ENCODE measurements around the gene CHAF1A. TPM values are rescaled to one million over a fixed set of nuclear protein-coding genes. Genes with fewer than 3 reads are reported as not detected.

CHAF1A gene
- total and polyA plus RNA-seq, 3 experiments from 2014 or later, result 5.8 to 69.5 (median 65.2) TPM

- H3K27me3 Mint-ChIP-seq, result no peaks in the 10 kb centered on the region
- H3K4me1 ChIP-seq (ENCODE audit: insufficient read depth, low read length), result peaks cover 63% of the 10 kb centered on the region
- POLR2A ChIA-PET, result no interaction called here
- H3K36me3 Mint-ChIP-seq, result peaks cover 0 to 40% (median 3%) of the 10 kb centered on the region in 3 donors
- CTCF ChIA-PET, result interaction anchor here (1.2 kb wide), 1 partner anchor 27 kb away, joined by 3 read pairs; no protein-coding TSS in a partner anchor
- H3K4me1 Mint-ChIP-seq, result peaks cover 52 to 79% (median 71%) of the 10 kb centered on the region in 3 donors
- peak overlapping the region; percentile 6 for H3K27ac ChIP-seq (ENCODE audit: low read depth, low read length)
- H3K9me3 Mint-ChIP-seq, result no peaks in the 10 kb centered on the region
- peaks cover 5% of the 10 kb centered on the region for H3K36me3 ChIP-seq (ENCODE audit: insufficient read depth, low read length)
- H3K4me3 ChIP-seq (ENCODE audit: low read length), result no peak overlapping the region
- H3K27me3 ChIP-seq (ENCODE audit: insufficient read depth, low read length, poor library complexity, severe bottlenecking), result no peaks in the 10 kb centered on the region
- no peaks in the 10 kb centered on the region for H3K9me3 ChIP-seq (ENCODE audit: low read length)
- H3K4me3 Mint-ChIP-seq, result peak overlapping the region in 1 of 7 donors; percentile 77
- no peak for DNase-seq
- H3K27ac Mint-ChIP-seq, result peak overlapping the region in 6 of 8 donors; percentile 2 to 75 (median 47)
Measured at GRCh38 chr19:4396949-4397783, 5.3 kb upstream of the CHAF1A start.

- Histone ChIP-seq H3K4me1 (ENCODE audit: insufficient read depth, low read length) (peaks cover 60% of the 10 kb centered on the region), H3K27ac (ENCODE audit: low read depth, low read length) (peak overlapping the region; percentile 91), H3K27me3 (ENCODE audit: insufficient read depth, low read length, poor library complexity, severe bottlenecking) (no peaks in the 10 kb centered on the region), H3K9me3 (ENCODE audit: low read length) (no peaks in the 10 kb centered on the region), H3K36me3 (ENCODE audit: insufficient read depth, low read length) (peaks cover 5% of the 10 kb centered on the region), H3K4me3 (ENCODE audit: low read length) (peak overlapping the region; percentile 92)
- Mint-ChIP-seq H3K36me3 (peaks cover 0 to 29% (median 3%) of the 10 kb centered on the region in 3 donors), H3K27ac (peak overlapping the region; percentile 73 to 98 (median 94)), H3K9me3 (no peaks in the 10 kb centered on the region), H3K27me3 (no peaks in the 10 kb centered on the region), H3K4me3 (peak overlapping the region; percentile 79 to 94 (median 86)), H3K4me1 (peaks cover 55 to 83% (median 73%) of the 10 kb centered on the region in 3 donors)
- CTCF ChIA-PET, result interaction anchor here (0.6 to 2.9 kb wide), 13 partner anchors 8 to 133 kb away, joined by 3 to 18 read pairs (median 4); partner anchors contain the start of genes HDGFL2 and MPND
- POLR2A ChIA-PET, result interaction anchor here (1.0 to 1.4 kb wide), 5 partner anchors 20 to 153 kb away, joined by 4 to 9 read pairs (median 5); partner anchors contain the start of genes HDGFL2 and YJU2
- peak in 1 of 5 donors; percentile 18 for DNase-seq
Measured at GRCh38 chr19:4399812-4400134, 2.7 kb upstream of the CHAF1A start.

DNA sequence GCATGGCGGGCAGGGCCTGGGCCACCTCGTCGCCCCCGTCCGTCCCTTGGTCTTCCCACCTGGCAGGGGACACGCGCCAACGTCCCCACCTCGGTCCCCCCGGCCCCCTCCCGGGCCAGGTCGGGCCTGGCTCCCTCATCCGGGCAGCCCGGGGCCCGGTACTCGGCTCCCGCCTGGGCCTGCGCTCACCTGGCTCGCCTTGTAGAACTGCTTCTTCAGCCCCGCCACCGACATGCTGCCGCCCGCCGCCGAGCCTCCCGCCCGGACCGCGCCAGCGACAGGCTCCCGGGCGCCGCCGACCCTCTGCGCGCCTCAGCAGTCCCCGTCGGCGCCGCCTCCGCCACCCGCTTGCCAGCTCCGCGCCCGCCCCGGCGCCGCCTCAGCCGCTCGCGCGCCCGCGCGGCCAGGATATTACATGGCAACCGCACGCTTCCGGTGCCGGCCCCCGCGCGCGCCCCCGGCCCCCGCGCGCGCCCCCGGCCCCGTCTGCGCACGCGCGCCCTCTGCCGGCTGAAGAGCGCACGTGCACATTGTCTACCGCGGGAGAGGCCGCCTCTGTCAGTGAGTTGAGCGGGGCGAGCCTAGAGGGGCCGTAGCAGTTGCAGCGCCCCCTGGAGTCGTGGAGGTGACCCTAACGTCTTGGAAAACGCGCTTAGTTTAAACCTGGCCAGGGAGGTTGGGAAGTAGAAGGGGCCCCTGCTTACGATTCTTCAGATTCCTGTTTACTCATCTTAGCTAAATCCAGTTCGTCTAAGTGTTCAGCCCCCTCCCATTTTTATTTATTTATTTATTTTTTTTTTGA lies 2.1 kb upstream of the CHAF1A start, which contains the start of gene SH3GL1:
Gene SH3GL1, minus strand, starts transcription at position 413 of the 802 bp plus-strand sequence. Its CDS starts 179 bp downstream, at position 234.
- peak; percentile 89 to 94 (median 90) for DNase-seq
- Mint-ChIP-seq H3K36me3 (peaks cover 0 to 23% (median 3%) of the 10 kb centered on the region in 3 donors), H3K27ac (peak within 1 kb of the TSS; percentile 95 to 100 (median 98)), H3K27me3 (no peaks in the 10 kb centered on the region), H3K4me1 (peaks cover 51 to 78% (median 70%) of the 10 kb centered on the region in 3 donors), H3K4me3 (peak within 1 kb of the TSS; percentile 85 to 94 (median 88)), H3K9me3 (no peaks in the 10 kb centered on the region)
- ChIA-PET CTCF (interaction anchor here (0.6 to 2.9 kb wide), 20 partner anchors 8 to 140 kb away, joined by 3 to 18 read pairs (median 4); partner anchors contain the start of genes HDGFL2 and MPND), POLR2A (interaction anchor here (1.0 to 1.4 kb wide), 5 partner anchors 20 to 153 kb away, joined by 4 to 9 read pairs (median 5); partner anchors contain the start of genes HDGFL2 and YJU2)
- peaks cover 5% of the 10 kb centered on the region for H3K36me3 ChIP-seq (ENCODE audit: insufficient read depth, low read length)
- H3K4me1 ChIP-seq (ENCODE audit: insufficient read depth, low read length), result peaks cover 54% of the 10 kb centered on the region
- H3K9me3 ChIP-seq (ENCODE audit: low read length), result no peaks in the 10 kb centered on the region
- H3K4me3 ChIP-seq (ENCODE audit: low read length), result peak within 1 kb of the TSS; percentile 92
- no peaks in the 10 kb centered on the region for H3K27me3 ChIP-seq (ENCODE audit: insufficient read depth, low read length, poor library complexity, severe bottlenecking)
- peak within 1 kb of the TSS; percentile 91 for H3K27ac ChIP-seq (ENCODE audit: low read depth, low read length)

DNA sequence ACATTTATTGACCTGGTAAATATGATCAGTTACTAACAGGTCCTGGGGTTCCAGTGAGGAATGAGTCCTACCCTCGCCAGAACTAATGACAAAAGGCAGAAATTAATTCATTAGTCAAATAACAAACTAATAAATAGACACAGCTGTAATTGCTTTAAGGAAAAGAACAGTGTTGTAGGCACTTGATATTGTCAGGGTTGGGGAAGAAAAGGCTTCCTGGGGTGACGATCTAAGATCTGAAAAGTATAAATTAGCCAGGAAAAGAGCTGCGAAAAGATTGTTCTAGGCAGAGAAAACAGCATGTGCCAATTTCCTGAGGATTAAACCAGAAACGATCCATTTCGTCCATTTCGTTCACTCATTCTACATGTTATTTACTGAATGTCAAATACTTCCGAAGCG lies 670 bp upstream of the CHAF1A start:
- no peaks in the 10 kb centered on the region for H3K27me3 Mint-ChIP-seq

GRCh38 chr19:4403005-4403761 lies 743 bp downstream of the CHAF1A start:
- ChIA-PET POLR2A (interaction anchor here (1.4 kb wide), 1 partner anchor 68 kb away, joined by 11 read pairs; the partner anchor contains the start of gene HDGFL2), CTCF (no interaction called here)
- Mint-ChIP-seq H3K27ac (peak overlapping the region; percentile 42 to 94 (median 82)), H3K4me3 (peak overlapping the region; percentile 80 to 92 (median 86)), H3K27me3 (no peaks in the 10 kb centered on the region), H3K9me3 (no peaks in the 10 kb centered on the region), H3K36me3 (peaks cover 0 to 8% (median 2%) of the 10 kb centered on the region in 3 donors), H3K4me1 (peaks cover 41 to 55% (median 55%) of the 10 kb centered on the region in 3 donors)
- Histone ChIP-seq H3K4me1 (ENCODE audit: insufficient read depth, low read length) (peaks cover 37% of the 10 kb centered on the region), H3K27me3 (ENCODE audit: insufficient read depth, low read length, poor library complexity, severe bottlenecking) (no peaks in the 10 kb centered on the region), H3K36me3 (ENCODE audit: insufficient read depth, low read length) (no peaks in the 10 kb centered on the region), H3K9me3 (ENCODE audit: low read length) (no peaks in the 10 kb centered on the region), H3K27ac (ENCODE audit: low read depth, low read length) (peak overlapping the region; percentile 89), H3K4me3 (ENCODE audit: low read length) (peak overlapping the region; percentile 85)
- DNase-seq, result no peak

More for the DNA sequence above, 670 bp upstream of the CHAF1A start:
- Histone ChIP-seq H3K9me3 (ENCODE audit: low read length) (no peaks in the 10 kb centered on the region), H3K4me3 (ENCODE audit: low read length) (peak overlapping the region; percentile 60), H3K36me3 (ENCODE audit: insufficient read depth, low read length) (peaks cover 5% of the 10 kb centered on the region), H3K4me1 (ENCODE audit: insufficient read depth, low read length) (peaks cover 51% of the 10 kb centered on the region), H3K27me3 (ENCODE audit: insufficient read depth, low read length, poor library complexity, severe bottlenecking) (no peaks in the 10 kb centered on the region), H3K27ac (ENCODE audit: low read depth, low read length) (peak overlapping the region; percentile 89)
- ChIA-PET POLR2A (interaction anchor here (0.7 to 1.4 kb wide), 6 partner anchors 20 to 155 kb away, joined by 3 to 11 read pairs (median 6); partner anchors contain the start of genes HDGFL2, MPND and YJU2), CTCF (interaction anchor here (0.9 to 2.9 kb wide), 5 partner anchors 11 to 134 kb away, joined by 3 to 18 read pairs (median 9); partner anchors contain the start of genes MPND and STAP2)
- peaks cover 0 to 15% (median 5%) of the 10 kb centered on the region in 3 donors for H3K36me3 Mint-ChIP-seq
- H3K9me3 Mint-ChIP-seq, result no peaks in the 10 kb centered on the region
- no peak for DNase-seq
- peaks cover 48 to 68% (median 63%) of the 10 kb centered on the region in 3 donors for H3K4me1 Mint-ChIP-seq
- H3K27ac Mint-ChIP-seq, result peak overlapping the region; percentile 95 to 100 (median 98)
- H3K4me3 Mint-ChIP-seq, result peak overlapping the region; percentile 80 to 92 (median 87)

DNA sequence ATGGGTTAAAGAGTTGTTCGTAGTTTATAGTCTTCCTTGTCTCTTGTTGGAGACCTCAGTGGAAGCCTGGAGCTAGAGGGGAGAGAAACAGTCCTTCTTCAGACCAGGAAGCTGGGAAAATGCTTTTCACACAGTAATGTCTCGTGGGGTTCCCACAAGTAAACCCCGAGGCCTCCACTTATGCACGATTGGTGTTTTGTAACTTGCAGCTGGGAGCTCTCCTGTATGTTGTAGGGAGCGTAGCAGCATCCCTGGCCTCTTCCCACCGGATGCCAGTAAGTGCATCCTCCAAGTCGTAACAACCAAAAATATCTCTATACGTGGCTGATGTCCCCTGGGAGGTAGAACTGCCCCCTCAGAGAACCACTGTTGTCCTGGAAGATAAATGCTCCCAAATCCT lies 3.5 kb downstream of the CHAF1A start:
- H3K27me3 ChIP-seq (ENCODE audit: insufficient read depth, low read length, poor library complexity, severe bottlenecking), result no peaks in the 10 kb centered on the region
- Mint-ChIP-seq H3K9me3 (no peaks in the 10 kb centered on the region), H3K36me3 (peaks cover 0 to 16% (median 2%) of the 10 kb centered on the region in 3 donors), H3K27me3 (no peaks in the 10 kb centered on the region), H3K27ac (peak overlapping the region in 1 of 8 donors; percentile 42), H3K4me1 (peaks cover 25 to 34% (median 34%) of the 10 kb centered on the region in 3 donors), H3K4me3 (no peak overlapping the region)
- POLR2A ChIA-PET, result no interaction called here
- H3K36me3 ChIP-seq (ENCODE audit: insufficient read depth, low read length), result no peaks in the 10 kb centered on the region
- CTCF ChIA-PET, result no interaction called here
- H3K4me1 ChIP-seq (ENCODE audit: insufficient read depth, low read length), result peaks cover 19% of the 10 kb centered on the region
- H3K27ac ChIP-seq (ENCODE audit: low read depth, low read length), result no peak overlapping the region
- no peak overlapping the region for H3K4me3 ChIP-seq (ENCODE audit: low read length)
- DNase-seq, result no peak
- H3K9me3 ChIP-seq (ENCODE audit: low read length), result no peaks in the 10 kb centered on the region

- CTCF ChIA-PET, result no interaction called here
- peaks cover 12% of the 10 kb centered on the region for H3K4me1 ChIP-seq (ENCODE audit: insufficient read depth, low read length)
- H3K27ac Mint-ChIP-seq, result no peak overlapping the region
- no peak overlapping the region for H3K4me3 Mint-ChIP-seq
- no peaks in the 10 kb centered on the region for H3K9me3 Mint-ChIP-seq
- H3K36me3 ChIP-seq (ENCODE audit: insufficient read depth, low read length), result no peaks in the 10 kb centered on the region
- H3K27ac ChIP-seq (ENCODE audit: low read depth, low read length), result no peak overlapping the region
- no peak overlapping the region for H3K4me3 ChIP-seq (ENCODE audit: low read length)
- peaks cover 18 to 28% (median 27%) of the 10 kb centered on the region in 3 donors for H3K4me1 Mint-ChIP-seq
- H3K27me3 Mint-ChIP-seq, result no peaks in the 10 kb centered on the region
- no peaks in the 10 kb centered on the region for H3K9me3 ChIP-seq (ENCODE audit: low read length)
- DNase-seq, result no peak
- POLR2A ChIA-PET, result interaction anchor here (0.7 kb wide), 1 partner anchor 159 kb away, joined by 7 read pairs; no protein-coding TSS in a partner anchor
- peaks cover 0 to 16% (median 2%) of the 10 kb centered on the region in 3 donors for H3K36me3 Mint-ChIP-seq
- H3K27me3 ChIP-seq (ENCODE audit: insufficient read depth, low read length, poor library complexity, severe bottlenecking), result no peaks in the 10 kb centered on the region
Measured at GRCh38 chr19:4406626-4407025, 4.2 kb downstream of the CHAF1A start.

Data from CD8-positive, alpha-beta memory T cell (primary cell).